Occipital lobe (tissue), 2 donors: Measurements from ENCODE around the gene ZNF879. TPM values are rescaled to one million over a fixed set of nuclear protein-coding genes. Genes with fewer than 3 reads are reported as not detected.
A peak's percentile ranks its signal among the peaks of the same experiment; 100 is the strongest.

Source experiments
- DNase-seq: peaks from one replicate; lab custom pipeline; 2025; lab: John Stamatoyannopoulos, UW
- total RNA-seq: library from RNA; depleted of rRNA; stranded (reverse); fragments of >200 nt; gene quantifications from one replicate; pipeline ENCODE4 v1.2.3, GENCODE V29; 2014

ZNF879 gene
- 18.1 TPM for total RNA-seq

DNA sequence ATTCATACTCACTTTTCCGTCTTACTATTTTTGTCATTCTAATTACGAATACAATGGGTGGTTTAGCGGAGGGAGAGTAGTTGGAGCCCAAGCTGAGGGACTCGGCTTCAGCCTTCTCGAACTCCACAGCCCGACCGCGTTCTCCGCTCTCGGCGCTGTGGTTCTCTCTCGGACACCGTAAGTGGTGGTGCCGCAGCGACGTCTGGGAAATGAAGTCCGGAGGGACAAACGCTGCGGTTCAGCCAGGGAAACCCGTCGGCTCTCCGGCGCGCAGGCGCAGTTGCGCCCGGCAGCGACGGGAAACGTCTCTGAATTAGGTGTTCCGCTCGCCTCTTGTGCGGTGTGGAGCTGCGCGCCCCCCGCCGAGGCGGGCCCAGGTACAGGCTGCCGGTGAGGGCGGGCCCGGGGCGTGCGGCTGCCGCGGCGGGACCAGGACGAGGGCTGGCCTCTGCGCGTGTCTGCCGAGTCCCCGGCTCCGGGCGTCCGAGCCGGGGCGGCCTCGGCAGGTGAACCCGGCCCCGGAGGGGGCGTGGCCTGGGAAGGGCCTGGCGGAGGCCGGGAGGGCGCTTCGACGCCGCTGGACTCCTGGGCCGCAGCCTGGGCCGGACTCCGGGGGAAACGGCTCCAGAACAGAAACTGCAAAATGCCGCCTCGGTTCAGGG lies at the start of gene ZNF879:
ZNF879 (plus strand) TSS at position 277 of the 662 bp plus-strand sequence. CDS start 1,201 bp downstream, outside the sequence.
- DNase-seq = peak; percentile 92

- DNase-seq = no peak
Measured at GRCh38 chr5:178981381-178981780, 42.2 kb upstream of the ZNF879 start.

DNA sequence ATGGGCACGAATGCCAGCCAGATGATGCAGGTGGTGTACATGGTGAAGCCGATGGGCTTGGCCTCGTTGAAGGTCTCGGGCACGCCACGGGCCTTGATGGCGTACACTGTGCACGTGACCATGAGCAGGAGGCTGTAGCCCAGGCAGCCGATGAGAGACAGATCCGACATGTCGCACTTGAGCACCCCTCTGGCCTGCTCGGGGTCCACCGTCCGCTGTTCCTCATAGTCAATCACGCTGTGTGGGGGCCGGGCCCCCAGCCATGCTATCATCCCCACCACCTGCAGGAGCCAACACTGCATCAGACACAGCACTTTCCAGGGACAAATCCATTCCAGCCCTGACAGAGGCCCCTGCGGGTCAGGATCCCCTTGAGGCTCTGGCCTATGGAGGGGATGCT lies 40.7 kb upstream of the ZNF879 start:
- no peak for DNase-seq

GRCh38 chr5:178983728-178984127 lies 39.9 kb upstream of the ZNF879 start:
- DNase-seq = no peak

DNA sequence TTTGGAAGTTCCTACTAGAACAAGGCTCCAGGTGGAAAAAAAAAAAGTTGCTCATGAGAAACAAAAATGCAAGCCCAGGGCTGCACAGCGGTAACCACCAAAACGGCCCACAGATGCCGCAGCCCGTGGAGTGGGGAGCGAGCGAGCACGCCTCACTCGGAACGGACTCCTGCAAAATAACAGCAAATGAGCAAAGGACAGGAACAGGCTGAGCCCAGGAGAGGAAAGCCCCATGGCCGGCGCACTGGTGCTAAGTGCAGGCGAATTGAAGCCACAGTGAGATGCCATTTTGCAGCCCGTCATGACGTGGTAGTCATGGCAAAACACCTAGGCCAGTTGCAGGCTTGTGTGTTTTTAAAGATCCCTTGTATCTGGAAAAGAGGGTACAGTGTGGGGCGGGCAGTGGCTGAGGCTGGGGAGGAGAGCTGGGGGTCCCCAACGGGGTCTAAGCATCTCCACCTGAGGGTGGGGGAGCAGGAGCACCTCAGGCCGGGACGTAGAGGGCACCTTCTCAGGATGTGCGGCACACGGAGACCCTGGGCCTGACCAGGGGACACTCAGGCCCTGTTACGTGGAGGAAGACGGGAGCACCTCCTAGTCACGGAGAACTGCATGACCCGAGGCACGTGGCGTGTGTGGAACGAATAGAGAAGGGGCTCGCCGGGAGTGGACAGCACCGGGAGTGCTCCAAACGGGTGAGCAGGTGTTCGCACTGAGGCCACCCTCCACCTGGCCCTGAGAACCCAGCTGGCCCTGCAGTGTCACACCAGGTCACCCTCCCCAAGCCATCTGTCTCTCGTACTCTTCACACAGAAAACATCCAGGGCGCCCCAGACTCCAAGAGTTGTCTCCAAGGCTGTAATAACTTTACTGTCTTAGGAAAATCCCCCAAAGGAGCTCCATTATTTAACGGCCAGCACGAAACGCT lies 39.2 kb upstream of the ZNF879 start:
- no peak for DNase-seq

- no peak for DNase-seq
Measured at GRCh38 chr5:178986326-178986960, 37.2 kb upstream of the ZNF879 start.

DNA sequence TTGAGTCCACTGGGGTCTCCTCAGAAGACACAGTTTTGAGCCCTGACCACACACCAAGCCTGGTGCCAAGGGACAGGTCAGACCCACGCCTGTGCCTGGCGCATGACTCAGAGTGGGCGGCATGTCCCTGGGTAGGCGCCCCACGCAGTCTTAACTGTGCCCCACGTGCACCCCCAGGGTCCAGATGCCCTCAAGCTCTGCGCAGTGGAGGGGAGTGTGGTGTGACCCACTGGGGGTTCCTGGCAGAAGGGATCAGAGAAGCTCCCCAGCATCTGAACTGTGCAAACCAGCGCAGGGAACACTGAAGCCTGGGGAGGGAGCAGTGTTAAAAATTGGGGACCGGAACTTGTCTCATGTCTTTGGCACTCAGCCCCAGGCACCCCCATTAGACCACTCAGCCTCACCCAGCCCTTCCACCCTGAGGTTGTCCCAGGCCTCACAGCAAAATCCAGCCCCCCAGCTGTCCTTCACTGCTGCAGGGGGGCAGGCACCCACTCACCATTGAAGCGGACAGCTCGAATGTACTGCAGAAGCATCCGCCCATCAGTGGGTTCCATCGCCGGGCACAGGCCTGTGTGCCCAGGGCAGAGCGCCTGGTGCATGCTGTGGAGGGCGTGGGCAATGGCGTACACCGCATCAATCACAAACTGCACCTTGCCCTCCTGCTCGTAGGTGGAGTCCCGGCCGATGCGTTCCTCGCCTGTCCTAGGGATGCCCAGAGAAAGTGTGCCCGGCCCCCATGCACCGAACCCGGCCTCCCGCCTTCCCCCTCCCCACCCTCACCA lies 35.0 kb upstream of the ZNF879 start:
- no peak for DNase-seq

- DNase-seq = no peak
Measured at GRCh38 chr5:178989311-178989710, 34.3 kb upstream of the ZNF879 start.

DNA sequence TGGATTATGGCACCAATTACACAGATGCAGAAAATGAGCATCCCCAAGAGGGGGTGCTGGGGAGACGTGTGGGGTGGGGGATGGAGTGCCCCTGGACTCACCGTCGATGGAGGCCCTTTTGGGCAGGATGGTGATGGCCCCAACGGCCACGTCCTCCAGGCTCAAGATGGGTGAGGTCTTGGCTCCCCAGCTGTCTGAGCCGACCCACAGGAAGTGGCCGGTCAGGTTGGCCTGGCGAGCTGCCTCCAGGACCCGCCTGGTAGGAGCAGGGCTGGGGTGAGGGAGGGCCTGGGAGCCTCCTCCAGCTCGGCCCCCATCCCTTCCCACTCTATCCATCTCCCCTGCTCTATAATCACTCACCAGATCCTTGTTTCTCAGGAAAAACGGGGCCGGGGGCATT lies 33.1 kb upstream of the ZNF879 start:
- DNase-seq = no peak

GRCh38 chr5:178991190-178992145 lies 32.1 kb upstream of the ZNF879 start:
- DNase-seq = no peak

DNA sequence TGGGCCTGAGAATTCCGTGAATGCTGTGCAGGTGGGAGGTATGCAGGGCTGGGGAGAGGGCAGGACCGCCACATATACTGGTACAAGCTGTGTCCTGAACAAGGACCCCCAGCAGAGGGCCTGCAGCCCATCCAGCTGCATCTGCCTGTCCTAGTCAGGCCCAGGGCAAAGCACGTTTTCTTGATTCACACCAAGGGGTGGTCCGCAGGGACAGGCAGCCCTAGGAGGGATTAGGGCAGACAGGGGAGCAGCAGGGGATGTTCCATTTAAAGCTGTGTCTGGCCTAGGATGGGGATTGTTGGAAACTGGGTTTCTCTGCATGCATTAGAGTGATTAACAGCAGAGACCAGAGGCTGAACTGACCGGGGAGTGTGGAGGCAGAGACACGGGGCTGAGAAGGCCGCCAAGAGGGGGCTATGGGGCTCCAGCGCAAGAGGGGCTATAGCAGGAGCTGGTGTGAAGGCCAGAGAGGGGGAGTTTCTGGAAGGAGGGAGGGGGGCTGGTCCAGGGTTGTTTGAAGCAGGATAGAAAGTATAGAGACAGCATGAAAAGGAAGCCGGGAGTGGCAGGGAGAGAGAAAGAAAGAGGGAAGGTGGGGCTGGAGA lies 31.2 kb upstream of the ZNF879 start:
- DNase-seq = no peak

DNA sequence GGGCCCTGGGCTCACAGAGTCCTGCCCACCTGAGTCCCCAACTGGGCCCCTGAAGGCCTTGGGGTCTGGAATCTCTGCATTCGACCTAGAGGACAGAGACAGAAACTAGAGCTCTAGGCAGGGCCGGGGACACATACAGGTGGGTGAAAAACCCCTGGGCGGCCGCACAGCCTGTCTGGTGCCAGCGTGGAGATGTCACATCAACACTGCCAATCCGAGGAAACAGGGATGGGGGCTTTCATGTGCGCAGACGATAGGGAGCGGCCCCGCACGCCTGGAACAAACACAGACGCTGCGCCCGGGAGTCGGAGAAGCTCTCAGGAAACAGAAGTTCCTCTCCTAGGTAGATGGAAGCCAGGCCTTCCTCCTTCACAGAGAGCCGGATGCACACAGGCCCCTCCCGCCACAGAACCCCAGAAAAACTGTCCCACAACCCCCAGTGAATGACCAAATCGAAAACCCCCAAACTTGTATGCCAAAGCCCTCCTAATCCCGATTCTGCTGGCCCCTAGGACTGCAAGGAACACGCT lies 30.3 kb upstream of the ZNF879 start:
- no peak for DNase-seq

- DNase-seq = no peak
Measured at GRCh38 chr5:178993955-178994579, 29.5 kb upstream of the ZNF879 start.

GRCh38 chr5:178994580-178995340 lies 28.8 kb upstream of the ZNF879 start, which contains the start of gene GRM6:
GRM6 (minus strand) TSS chr5:178995320; CDS start chr5:178994944, 376 bp downstream.
- DNase-seq = no peak

DNA sequence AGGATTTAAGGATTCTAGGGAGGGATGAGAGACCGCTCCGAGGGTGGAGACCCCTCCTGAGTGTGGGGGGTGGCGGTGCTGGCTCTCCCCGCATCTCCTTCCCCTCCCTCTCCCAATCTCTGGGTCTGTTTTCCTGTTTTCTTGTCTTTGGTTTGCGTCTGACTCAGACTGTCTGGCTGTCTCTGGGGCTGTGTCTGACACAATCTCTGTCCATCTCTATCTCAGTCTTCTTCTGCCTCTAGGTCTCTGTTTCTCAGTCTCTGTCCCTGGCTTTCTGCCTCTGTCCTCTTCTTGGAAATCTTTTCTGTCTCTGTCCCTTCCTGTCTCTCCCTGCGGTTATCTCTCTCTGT lies 28.3 kb upstream of the ZNF879 start:
- DNase-seq = no peak

DNA sequence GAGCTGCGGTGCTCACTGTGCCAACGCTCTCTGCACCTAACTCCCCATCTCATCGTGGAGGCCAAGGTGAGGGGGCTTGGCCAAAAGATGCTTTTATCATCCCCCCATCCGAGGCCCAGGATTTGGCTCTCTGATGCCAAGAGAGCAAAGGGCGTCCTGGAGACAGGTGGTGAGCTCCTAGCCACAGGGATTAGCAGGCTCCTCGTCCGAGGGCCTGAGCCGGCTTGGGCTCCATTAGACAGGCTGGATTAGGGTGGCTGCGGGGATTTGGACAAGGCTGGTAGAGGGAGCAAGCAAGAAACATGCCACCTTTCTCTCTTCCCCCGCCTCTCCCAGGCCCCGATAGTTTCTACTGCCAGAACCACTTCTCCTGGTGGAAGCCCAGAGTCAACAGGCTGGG lies 27.4 kb upstream of the ZNF879 start:
- DNase-seq = no peak

DNA sequence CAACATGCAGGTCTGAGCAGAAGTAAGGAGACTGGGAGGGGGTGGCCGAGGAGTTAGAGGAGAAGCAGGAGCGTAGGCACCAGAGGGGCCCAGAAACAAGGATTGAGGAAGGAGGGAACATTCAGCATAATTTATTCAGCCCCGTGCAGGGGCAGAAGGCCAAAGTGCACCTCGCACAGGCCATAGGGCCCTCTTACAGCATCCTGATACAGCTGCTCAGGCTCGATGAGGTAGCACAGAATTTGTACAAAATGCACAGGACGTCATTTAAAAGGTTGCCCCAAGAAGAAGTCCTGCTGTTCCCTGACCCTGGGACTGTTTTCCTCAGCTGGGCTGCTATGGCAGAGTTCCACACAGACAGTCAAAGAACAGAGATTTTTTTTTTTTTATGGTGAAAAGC lies 26.4 kb upstream of the ZNF879 start:
- no peak for DNase-seq

GRCh38 chr5:178998441-178998840 lies 25.2 kb upstream of the ZNF879 start:
- no peak for DNase-seq
